ENCODE results near the gene OR2S2.

DNA sequence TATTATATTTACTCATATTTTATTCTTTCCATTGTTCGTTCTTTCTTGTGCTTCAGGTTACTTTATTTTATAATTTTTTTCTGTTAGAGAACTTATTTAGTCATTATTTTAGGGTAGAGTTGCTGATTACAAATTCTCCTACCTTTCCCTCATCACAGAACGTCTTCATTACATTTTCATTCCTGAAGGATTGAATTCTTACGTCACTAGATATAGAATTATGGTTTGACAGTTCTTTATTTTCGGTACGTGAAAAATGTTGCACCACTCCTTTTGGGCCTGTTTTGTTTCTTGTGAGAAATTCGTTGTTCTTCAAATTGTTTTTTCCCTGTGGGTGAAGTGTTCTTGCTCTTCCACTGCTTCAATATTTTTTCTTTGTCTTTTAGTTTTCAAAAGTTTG, 20.8 kb upstream of the OR2S2 start:
- TF ChIP-seq EZH2 (IDR thresholded peaks at IDR 0.05; ENCODE audit: insufficient read depth, poor library complexity, severe bottlenecking) (no peak), EZH2phosphoT487 (IDR thresholded peaks at IDR 0.05; ENCODE audit: insufficient read depth, low read depth) (no peak)

Data from GM23248 (cell line).